Panc1 (cell line): Measurements from ENCODE around the gene PCED1B. TPM values are rescaled to one million over a fixed set of nuclear protein-coding genes. Genes with fewer than 3 reads are reported as not detected.

Source experiments
- ATAC-seq: fragments of 200-7000 bp; cut with Tn5 transposase; 2 replicates; pipeline ENCODE4 v1.9.1; 2020; ENCODE audit warnings: mild to moderate bottlenecking, moderate library complexity
- BruUV-seq: library from RNA; stranded (reverse); fragments of 400-500 nt; replicated peaks from 2 replicates; lab custom pipeline; 2021; lab: Mats Ljungman, UMichigan
- CTCF ChIA-PET: fragments of 300-600 bp; sonication (Branson Sonifier 250); formaldehyde crosslinking; loops from one replicate; lab custom pipeline; 2022; ENCODE audit warnings: antibody characterized with exemption; lab: Charles Lee
- POLR2A ChIA-PET: fragments of 300-600 bp; sonication (Branson Sonifier 250); formaldehyde crosslinking; loops from one replicate; lab custom pipeline; 2022; ENCODE audit warnings: antibody characterized with exemption; lab: Charles Lee
- DNase-seq: peaks from one replicate; pipeline ENCODE4 v3.0.0-alpha.2; 2010; ENCODE audit warnings: low read depth, low spot score
- H3K27ac ChIP-seq: 2 replicates; pipeline ENCODE4 v1.5.1; 2011; ENCODE audit warnings: mild to moderate bottlenecking, low read length, inconsistent platforms
- H3K27me3 ChIP-seq: fragments of 200-500 bp; sonication (Bioruptor generic); 2 replicates; pipeline ENCODE4 v1.6.0; 2014; ENCODE audit warnings: low read length, inconsistent platforms; ENCODE audit not compliant: control insufficient read depth, insufficient read depth
- H3K36me3 ChIP-seq: fragments of 200-500 bp; sonication (Bioruptor generic); 2 replicates; pipeline ENCODE4 v1.5.1; 2014; ENCODE audit warnings: inconsistent platforms, mild to moderate bottlenecking, low read length, moderate library complexity; ENCODE audit not compliant: control insufficient read depth, insufficient read depth
- H3K4me1 ChIP-seq: 2 replicates; pipeline ENCODE4 v1.5.1; 2011; ENCODE audit warnings: inconsistent platforms, mild to moderate bottlenecking, low read length, moderate library complexity; ENCODE audit not compliant: control insufficient read depth, insufficient read depth
- H3K4me3 ChIP-seq, 2 experiments: 2 replicates each; pipeline ENCODE4 v1.5.1; 2011 to 2012; ENCODE audit warnings: low read depth in 2 of 2, low read length in 2 of 2, mild to moderate bottlenecking in 2 of 2, inconsistent platforms in 1 of 2, moderate library complexity in 1 of 2
- H3K9me3 ChIP-seq: fragments of 200-500 bp; sonication (Bioruptor generic); 2 replicates; pipeline ENCODE4 v1.5.1; 2014; ENCODE audit warnings: low read depth, mild to moderate bottlenecking, inconsistent platforms, low read length, moderate library complexity; ENCODE audit not compliant: control insufficient read depth, insufficient read depth
- POLR2AphosphoS5 ChIP-seq: IDR thresholded peaks from 2 replicates; pipeline ENCODE4 v1.6.1; 2012; ENCODE audit warnings: mild to moderate bottlenecking, low read depth, low read length, moderate library complexity
- REST ChIP-seq, 2 experiments: IDR thresholded peaks; 2 replicates each; pipeline ENCODE4 v1.6.1; 2011 to 2012; ENCODE audit warnings: low read depth in 2 of 2, control low read depth in 1 of 2, low read length in 1 of 2, mild to moderate bottlenecking in 1 of 2, moderate library complexity in 1 of 2; ENCODE audit not compliant: insufficient read depth in 1 of 2
- SIN3A ChIP-seq: IDR thresholded peaks from 2 replicates; pipeline ENCODE4 v1.6.1; 2012; ENCODE audit warnings: low read depth, mild to moderate bottlenecking, low read length, moderate library complexity, borderline replicate concordance; ENCODE audit not compliant: insufficient read depth
- TCF7L2 ChIP-seq: IDR thresholded peaks from 2 replicates; pipeline ENCODE4 v1.6.1; 2011; ENCODE audit warnings: mild to moderate bottlenecking, low read depth, low read length, inconsistent platforms
- in situ Hi-C: cut with HindIII; loops from 2 replicates; pipeline ENCODE4 v1.10.0; 2016; ENCODE audit warnings: low sequenced_read_pairs, low pct_unique_long_range_greater_than_20kb
- intact Hi-C: fragments of 100-400 bp; cut with micrococcal nuclease; formaldehyde crosslinking; loops from one replicate; pipeline ENCODE4 v1.10.0; 2022; ENCODE audit not compliant: unreplicated experiment
- total RNA-seq: library from RNA; stranded (reverse); gene quantifications from one replicate; pipeline ENCODE4 v1.2.1, GENCODE V29; 2021; ENCODE audit not compliant: unreplicated experiment
- TF ChIP-seq, protein P1 (sequence below): fragments of 450-650 bp; IDR thresholded peaks from 2 replicates; pipeline ENCODE4 v1.5.1; 2017; ENCODE audit warnings: mild to moderate bottlenecking

The PCED1B gene
- total RNA-seq, 1 experiment from 2014 or later: 0.82 TPM

DNA sequence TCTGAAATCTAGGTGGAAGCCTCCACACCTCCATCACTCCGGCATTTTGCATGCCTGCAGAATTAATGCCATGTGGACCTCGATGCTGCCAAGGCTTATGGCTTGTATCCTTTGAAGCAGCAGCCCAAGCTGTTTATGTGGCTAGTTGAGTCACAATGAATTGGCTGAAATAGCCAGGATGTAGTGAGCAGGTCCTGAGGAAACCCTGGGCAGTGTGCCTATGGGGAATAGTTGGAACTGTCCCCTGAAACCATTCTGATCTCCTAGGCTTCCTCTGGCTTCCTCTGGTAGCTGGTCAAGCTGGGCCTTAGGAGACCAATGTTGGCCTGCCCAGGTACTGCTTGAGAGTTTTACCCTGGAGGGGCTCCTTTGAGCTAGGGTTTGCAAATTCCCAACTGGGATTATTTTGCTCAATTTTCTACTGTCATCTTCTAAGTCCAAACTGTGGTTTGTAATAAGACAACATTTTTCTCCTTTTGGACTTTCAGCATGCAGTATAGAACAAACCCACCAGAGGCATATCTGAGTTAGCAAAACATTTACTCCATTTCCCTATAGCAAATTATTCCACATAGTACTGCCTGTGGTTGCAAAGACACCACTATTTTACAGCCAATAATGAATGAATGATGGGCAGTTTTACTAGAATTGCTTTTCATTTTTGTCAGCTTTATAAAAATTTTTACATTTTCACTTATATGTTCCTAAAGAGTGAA, 85.5 kb downstream of the PCED1B start:
- TF ChIP-seq REST (IDR thresholded peaks at IDR 0.05; ENCODE audit: insufficient read depth in 1 of 2, low read depth in 2 of 2, low read length in 1 of 2): no peak
- TF ChIP-seq, protein P1, sequence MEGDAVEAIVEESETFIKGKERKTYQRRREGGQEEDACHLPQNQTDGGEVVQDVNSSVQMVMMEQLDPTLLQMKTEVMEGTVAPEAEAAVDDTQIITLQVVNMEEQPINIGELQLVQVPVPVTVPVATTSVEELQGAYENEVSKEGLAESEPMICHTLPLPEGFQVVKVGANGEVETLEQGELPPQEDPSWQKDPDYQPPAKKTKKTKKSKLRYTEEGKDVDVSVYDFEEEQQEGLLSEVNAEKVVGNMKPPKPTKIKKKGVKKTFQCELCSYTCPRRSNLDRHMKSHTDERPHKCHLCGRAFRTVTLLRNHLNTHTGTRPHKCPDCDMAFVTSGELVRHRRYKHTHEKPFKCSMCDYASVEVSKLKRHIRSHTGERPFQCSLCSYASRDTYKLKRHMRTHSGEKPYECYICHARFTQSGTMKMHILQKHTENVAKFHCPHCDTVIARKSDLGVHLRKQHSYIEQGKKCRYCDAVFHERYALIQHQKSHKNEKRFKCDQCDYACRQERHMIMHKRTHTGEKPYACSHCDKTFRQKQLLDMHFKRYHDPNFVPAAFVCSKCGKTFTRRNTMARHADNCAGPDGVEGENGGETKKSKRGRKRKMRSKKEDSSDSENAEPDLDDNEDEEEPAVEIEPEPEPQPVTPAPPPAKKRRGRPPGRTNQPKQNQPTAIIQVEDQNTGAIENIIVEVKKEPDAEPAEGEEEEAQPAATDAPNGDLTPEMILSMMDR: no peak
- TF ChIP-seq TCF7L2: no peak
- Histone ChIP-seq H3K4me1 (no peaks in the 10 kb centered on the region), H3K27ac (no peak overlapping the region), H3K27me3 (no peaks in the 10 kb centered on the region), H3K4me3 (no peak overlapping the region), H3K36me3 (no peaks in the 10 kb centered on the region), H3K9me3 (no peaks in the 10 kb centered on the region)
- CTCF ChIA-PET: no interaction called here
- in situ Hi-C loops: no loop called here
- intact Hi-C loops: no loop called here
- DNase-seq (no peak), ATAC-seq (no peak)
- BruUV-seq: no TSS peak
- POLR2A ChIA-PET: no interaction called here

DNA sequence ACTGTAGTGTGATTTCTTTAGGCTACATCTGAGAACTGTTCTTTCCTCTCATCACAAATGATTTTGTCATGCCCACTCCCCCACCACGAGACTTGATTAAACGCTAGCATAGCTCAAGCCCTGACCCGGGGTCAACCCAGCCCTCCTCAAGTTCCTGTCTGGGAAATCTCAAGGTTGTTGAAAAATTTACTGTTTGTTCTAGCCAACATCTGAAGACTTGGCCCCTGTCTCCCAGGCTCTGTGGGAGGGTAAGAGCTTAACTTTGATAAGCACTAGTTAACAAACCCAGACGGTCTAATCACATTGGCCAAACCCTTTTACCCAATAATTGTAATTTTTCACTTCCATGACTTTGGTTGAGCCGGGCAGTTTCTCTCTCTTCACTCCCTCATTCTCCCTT, 86.5 kb downstream of the PCED1B start:
- no peaks in the 10 kb centered on the region for H3K27me3 ChIP-seq
- no peaks in the 10 kb centered on the region for H3K4me1 ChIP-seq
- CTCF ChIA-PET: no interaction called here
- no peaks in the 10 kb centered on the region for H3K9me3 ChIP-seq
- no peak overlapping the region for H3K27ac ChIP-seq
- no peak for DNase-seq
- H3K36me3 ChIP-seq: no peaks in the 10 kb centered on the region
- no peak overlapping the region for H3K4me3 ChIP-seq
- POLR2A ChIA-PET: no interaction called here
- ATAC-seq: no peak
- TF ChIP-seq TCF7L2: no peak
- TF ChIP-seq, protein P1: no peak
- no peak for TF ChIP-seq REST (IDR thresholded peaks at IDR 0.05; ENCODE audit: insufficient read depth in 1 of 2, low read depth in 2 of 2, low read length in 1 of 2)
- no peak for TF ChIP-seq POLR2AphosphoS5
- TF ChIP-seq SIN3A: no peak
- in situ Hi-C loops: no loop called here
- intact Hi-C loops: no loop called here
- BruUV-seq: no TSS peak
